Central memory CD4-positive, alpha-beta T cell (primary cell): ENCODE results near the gene STX8.

Experiments
- DNase-seq: peaks from one replicate; pipeline ENCODE4 v3.0.0; 2022

Gene STX8

GRCh38 chr17:9220398-9221146 is 355.0 kb downstream of the STX8 start:
- no peak for DNase-seq

- no peak for DNase-seq
These were observed 355.8 kb downstream of the STX8 start for GRCh38 chr17:9219631-9220397.

DNA sequence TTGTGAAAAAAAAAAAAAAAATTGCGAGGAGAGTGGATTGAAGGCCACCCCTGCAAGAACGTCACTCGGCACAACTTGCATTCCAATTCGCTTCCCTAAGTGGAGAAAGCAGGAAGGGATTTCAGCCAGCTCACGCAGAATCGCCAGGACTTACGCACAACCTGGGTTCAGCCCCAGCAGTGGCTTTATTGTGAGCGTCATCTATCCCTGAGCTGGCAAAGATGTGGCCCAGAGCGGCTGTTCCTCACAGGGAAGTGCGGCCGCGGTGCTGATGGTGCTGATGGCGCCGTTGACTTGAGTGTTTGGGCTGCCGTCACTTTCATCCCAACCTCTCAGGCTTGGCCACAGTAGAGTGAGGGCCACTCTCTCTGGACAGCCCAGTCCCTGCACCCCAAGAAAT is 356.7 kb downstream of the STX8 start:
- DNase-seq, result no peak

DNA sequence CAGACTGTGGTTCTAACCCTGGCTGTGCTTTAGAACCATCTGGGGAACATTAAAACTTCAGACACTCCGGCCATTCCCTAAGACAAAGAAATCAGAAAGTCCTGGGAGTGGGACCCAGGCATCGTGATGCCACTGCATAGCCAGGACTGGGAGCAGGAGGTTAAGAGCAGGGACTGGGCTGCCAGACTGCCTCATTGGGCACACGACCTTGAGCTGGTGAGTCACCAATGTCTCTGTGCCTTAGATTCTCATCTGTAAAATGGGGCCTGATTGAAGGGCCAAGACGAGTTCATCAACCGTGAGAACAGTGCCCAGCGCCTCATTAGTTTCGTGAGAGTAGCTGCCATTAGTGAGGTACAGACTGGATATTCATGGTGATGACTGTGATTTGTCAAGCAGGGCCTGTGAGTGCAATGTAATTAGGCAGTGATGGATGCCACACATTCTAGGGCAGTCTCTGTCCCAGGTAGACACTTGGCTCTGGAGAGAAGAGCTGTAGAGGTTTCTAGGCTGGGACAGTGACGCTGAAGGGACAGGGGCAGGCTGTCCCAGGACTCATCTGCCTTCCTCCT is 357.5 kb downstream of the STX8 start:
- no peak for DNase-seq

DNA sequence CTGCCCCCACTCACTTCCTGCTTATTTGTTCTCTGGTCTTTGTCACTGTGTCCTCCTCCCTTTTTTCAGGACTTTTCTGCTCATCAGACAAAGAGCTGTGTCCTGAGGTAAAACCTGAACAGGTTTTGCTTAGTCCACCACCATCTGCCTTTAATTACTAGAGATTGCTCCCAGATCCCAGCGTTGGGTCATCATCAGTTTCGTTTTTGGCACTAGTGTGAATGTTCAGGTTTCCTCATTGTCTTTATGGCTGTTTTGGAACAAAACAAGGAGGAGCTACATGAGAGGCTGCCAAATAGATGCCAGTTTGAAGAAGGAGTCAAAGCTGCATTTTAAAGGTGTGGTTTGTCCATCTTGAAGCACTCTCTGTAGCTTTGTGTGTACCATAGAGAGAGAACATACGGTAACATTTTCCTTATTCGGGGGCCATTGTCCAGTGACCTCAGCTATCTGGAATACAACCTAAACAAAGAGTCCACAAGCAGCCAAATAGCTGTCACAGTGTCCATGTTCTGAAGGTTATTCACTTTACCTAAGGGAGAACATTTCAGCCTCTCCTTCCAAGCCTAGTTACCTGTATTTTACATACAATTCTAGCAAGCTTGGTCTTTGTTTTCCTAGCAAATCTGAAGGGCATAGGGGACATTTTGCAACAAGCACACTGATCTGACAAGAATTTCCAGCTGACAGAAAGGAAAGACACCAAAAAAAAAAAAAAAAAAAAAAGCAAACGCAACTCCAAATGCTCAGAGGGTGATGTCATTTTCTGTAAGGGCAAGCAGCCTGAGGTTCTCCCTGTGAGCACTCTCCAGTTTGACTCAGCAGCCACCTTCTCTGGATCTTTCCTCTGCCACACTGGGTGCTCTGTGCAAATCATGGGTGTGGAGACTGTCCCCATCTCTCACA is 358.2 kb downstream of the STX8 start:
- DNase-seq, result no peak

DNA sequence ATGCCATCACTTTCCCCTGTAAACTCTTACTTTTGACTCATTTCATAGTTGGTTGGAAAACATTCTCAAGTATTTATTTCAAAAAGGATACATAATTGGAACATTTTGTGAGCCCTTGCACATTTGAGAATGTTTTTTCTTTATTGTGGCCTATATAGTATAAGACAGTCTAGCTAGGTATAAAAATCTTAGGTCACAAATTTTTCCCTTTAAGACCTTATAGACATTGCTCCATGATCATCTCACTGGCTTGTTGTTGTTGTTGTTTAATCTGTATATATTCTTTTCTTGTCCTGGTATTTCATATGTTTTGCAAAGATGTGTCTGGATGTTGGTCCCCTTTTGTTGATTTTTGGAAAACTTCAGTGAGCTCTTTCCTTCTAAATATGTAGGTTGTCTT is 360.2 kb downstream of the STX8 start:
- no peak for DNase-seq

DNA sequence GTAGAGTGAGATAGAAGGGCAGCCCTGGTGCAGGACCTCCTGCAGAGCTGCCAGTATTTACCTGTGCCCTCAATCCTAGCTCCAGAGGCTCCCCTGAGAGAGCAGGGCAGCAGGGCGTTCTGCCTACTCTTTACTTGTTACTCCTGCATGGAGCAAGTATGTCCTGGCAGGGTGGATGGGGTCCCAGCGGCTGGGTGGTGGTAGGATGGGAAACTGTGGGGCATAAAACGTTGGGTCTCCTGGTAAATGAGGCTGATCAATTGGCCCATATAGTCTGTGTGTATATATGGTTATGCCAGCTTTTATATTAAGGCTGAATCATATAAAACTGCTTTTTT is 362.3 kb downstream of the STX8 start:
- DNase-seq, result no peak

- DNase-seq, result no peak
These were observed 363.0 kb downstream of the STX8 start for GRCh38 chr17:9212376-9213302.

DNA sequence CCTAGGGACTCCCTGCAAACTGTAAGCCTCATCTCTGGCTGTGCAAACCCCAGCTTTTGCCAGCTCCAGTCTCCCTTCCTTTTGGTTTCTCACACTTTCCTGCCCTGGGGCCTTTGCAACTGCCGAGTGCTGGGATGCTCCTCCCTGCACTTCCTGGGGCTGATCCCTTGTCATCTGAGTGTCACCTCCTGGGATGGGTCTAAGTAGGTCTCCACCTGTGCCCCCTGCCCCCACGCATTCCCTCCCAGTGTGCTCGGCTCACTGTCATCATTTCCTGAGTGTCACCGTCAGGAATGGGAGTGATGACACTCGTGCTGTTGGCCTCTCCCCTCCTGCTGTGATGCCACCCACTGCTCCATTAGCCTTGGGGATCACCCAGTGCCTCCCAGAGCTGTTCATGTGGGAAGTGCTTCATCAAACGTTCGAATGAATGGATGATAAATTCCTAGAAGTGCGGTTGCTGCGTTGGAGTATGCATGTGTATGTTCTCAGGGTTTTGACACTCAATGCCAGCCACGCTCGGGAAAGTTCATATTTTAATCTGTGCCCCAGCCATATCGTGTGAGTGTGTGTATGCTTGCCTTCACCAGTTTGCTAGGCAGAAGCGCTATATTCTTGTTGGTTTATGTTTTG is 364.4 kb downstream of the STX8 start:
- no peak for DNase-seq

DNA sequence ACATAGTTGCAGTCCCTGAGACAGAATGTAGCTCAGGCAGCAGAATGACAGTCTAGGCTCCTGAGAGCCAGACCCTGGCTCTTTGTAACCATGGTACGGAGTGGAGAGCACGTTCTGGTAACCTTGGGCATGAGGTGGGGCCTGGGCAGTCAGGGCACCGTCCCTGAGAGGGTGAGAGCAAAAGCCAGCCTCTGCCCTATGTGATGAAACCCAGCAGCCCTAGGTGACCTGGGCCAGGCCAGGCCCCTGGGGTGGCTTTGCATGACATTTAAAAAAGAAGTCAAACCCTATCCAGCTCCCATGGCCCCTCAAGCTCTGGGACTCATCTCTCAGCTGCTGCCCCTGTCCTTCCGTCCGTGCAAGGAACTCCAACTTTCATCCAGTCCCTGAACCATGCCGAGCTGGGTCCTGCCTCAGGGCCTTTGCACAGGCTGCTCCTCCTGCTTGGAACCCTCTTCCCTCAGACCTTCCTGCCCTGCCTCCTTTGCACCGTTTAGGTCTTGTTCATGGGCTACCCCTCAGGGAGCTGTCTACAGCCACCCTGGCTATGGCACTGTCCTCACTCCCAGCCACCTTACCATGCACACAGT is 365.7 kb downstream of the STX8 start:
- DNase-seq, result no peak

GRCh38 chr17:9209347-9209746 is 366.3 kb downstream of the STX8 start:
- no peak for DNase-seq

DNA sequence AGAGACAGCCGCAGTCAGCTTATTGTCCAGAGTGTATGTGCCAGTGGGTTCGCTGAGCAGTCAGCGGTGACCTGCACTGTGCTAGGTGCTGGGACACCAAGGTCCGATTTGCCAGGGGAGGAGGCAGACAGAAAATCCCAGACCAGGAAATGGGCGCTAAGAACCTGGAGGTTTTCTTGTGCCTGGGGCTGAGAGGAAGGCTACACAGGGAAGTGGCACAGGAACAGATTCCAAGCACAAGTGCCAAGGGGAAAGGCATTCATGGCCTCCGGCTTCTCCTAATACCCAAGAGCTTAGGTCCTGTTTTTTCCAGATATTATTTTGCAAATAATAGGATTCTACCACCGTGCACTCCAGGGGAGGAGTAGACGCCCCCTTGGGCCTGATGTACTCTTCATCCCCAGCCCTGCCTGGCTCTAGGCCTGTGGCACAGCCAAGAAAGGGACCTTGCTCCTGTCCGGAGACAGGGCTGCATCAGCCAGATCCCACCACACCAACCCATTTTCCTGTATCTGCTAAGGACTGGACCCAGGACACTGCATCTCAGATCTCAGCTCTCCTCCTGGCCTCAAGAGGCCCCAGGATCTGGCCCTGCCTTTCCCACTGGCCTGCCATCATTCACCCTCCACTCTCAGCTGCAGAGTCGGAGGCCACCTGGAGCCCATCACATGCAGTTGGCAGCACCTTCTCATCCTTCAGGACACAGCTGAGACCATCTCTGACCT is 367.1 kb downstream of the STX8 start:
- DNase-seq, result no peak

DNA sequence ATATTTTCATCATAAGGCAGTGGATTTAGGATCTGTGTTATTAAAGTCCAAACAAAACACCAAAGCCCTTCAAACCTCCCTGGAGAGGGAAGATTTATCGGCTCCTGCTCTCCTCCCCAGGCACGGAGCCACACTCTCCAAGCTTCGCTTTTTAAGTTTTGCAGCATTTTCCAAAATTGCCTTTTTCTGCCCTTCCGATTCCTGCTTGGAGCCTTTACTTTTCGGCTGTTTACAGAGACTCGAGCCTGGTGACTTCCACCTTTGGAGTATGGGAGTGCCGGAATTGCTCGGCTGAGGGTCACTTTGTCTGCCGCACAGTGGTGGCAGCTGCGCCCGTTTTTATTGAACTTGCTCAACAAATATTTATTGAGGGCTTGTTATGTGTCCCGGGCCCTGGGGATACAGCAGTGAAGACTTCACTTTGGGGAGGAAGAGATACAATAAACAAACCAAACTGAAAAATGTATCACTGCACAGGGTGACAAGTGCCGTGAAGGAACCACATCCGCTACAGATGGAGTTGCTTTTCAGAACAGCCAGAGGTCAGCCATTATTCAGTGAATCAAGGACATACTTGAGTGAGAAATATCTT is 368.8 kb downstream of the STX8 start:
- no peak for DNase-seq

DNA sequence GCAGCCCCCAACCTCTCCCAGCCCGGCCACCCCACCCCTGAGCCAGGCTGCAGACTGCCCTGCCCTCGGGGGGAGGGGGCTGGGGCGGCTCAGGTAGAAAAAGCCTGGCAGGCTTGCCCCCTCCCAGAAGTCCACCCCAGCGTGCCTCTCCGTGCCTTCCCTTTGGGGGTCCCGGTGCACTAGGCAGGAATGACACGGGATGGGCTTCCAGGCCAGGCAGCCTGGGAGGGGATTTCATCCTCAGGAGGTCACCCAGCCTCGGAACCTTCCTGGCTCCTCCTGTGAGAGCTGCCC is 369.3 kb downstream of the STX8 start:
- no peak for DNase-seq

DNA sequence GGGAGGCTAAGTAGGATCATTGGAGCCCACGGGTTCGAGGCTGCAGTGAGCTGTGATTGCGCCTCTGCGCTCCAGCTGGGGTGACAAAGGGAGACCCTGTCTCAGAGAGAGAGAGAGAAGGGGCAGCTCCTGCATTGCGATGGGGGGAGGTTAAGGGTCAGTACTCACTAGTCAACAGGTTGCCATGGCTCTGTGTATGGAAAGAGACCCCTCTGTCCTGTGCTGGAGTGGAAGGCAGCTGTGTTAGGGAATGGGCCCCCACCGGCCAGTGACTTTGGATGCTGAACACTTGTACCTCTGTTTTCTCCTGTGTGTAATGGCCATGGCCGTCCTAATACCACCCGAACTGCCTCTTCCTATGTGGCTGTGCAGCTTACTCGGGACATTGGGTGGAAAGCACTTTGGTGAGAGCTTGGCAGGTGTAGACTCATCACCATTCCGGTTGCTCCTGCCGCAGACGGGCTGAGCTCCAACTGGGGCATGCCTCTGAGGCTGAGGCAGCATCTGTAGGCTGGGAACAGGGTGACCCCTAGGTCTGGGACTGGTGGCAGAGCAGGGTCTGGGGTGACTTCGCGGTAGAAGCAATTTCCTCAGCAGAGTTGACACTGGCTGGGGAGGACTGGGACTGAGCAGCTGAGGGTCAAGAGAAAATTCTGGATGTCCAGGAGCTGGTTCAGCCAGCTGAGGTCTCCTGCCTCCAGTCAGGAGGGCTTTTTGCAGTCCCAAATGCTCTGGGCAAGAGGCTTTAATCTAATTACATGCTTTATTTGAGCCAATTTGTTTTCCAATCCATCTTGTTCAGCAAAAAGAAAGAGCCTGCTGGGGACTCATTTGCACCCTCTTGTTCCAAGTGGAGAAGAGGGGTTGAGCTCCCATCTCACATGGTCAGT is 369.9 kb downstream of the STX8 start:
- no peak for DNase-seq

GRCh38 chr17:9204637-9205329 is 370.8 kb downstream of the STX8 start:
- no peak for DNase-seq

DNA sequence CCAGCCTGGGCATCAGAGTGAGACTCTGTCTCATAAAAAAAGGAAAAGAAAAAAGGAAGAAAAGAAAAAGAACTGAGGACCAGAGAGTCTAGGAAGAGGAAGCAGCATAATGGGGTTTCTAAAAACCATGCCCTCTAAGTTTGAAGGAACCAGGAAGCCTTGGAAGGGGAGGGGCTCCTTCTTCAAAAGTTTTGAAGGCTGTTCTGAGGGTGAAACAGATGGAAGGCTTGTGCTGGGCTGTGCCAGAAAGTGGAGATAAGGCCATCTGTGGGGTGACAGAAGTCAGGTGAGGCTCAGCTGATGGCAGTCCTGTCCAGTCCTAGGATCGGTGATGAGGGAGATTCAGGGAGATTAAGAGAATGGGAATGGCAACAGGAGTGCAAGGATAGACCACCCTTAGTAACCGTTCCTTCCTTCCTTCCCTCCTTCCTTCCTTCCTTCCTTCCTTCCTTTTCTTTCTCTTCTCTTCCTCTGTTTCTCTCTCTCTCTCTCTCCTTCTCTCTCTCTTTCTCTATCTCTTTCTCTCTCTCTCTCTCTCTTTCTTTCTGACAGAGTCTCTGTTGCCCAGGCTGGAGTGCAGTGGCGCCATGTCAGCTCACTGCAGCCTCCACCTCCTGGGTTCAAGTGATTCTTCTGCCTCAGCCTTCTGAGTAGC is 371.7 kb downstream of the STX8 start:
- no peak for DNase-seq

DNA sequence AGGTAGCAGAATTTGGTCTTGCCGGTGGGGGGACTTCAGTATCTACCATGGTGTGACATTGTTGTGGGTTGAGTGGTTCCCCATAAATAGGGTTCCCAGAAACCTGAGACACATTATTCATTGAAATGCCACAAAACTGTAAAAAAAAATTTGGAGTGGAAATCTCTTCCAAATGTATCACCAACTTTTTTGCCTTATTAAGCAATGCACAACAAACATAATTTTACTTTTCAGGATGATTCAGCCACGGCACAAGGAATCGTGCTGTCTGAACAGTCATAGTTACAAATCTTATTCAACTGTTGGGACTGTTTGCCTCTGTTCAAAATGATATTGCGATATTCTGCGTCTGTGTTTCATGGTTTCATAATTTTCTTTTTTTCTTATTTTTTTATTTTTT is 373.1 kb downstream of the STX8 start:
- no peak for DNase-seq
